ENCODE results near the gene MSLN. TPM values are rescaled to one million over a fixed set of nuclear protein-coding genes. Genes with fewer than 3 reads are reported as not detected.
A peak's percentile ranks its signal among the peaks of the same experiment; 100 is the strongest.

MSLN gene
- total RNA-seq, 4 donors from 2014 or later = 4.6 to 30.8 (median 15.7) TPM

DNA sequence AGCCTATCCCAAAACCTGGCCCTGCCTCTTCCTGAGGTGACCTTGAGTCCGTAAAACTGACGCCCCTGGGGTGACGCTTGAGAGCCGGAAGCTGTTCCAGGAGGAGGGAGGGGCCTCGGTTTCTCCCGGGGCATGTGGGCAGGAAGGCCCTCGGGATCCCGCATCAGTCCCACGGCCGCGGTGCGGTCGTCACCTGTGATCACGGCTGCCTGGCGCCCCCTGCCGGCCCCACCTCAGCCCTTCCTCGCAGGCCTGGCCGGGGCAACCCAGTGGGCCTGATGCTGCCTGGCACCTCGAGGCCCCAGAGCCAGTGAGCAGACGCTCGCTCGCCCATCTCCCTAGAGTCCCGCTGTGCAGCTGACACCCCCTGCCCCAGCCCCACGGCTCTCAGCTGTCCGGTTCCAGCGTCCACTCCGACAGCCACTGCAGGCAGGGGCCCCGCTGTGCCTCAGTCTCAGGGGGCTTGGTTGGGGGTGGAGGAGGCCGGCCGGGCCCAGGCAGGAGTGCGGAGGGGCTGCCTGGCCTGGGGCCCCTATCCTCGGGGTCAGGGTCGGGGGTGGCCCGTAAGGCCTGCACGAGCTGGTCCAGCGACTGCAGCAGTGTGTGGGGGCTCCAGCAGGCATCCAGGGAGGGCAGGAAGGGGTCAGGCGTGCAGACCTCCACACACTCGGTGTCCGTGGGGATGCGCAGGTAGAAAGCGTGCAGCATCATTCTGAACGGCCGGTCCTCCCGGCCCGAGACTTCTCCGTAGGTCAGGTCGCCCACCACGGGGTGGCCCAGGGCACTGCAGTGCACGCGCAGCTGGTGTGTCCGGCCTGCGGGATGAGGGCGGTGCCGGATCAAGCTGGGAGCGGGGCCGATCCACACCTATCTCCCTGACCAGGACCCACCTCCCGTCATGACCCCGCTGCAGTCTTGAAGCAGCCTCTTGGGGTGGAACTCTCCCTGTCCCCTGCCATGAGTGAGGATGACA, 25.3 kb downstream of the MSLN start:
- TF ChIP-seq, protein P1, sequence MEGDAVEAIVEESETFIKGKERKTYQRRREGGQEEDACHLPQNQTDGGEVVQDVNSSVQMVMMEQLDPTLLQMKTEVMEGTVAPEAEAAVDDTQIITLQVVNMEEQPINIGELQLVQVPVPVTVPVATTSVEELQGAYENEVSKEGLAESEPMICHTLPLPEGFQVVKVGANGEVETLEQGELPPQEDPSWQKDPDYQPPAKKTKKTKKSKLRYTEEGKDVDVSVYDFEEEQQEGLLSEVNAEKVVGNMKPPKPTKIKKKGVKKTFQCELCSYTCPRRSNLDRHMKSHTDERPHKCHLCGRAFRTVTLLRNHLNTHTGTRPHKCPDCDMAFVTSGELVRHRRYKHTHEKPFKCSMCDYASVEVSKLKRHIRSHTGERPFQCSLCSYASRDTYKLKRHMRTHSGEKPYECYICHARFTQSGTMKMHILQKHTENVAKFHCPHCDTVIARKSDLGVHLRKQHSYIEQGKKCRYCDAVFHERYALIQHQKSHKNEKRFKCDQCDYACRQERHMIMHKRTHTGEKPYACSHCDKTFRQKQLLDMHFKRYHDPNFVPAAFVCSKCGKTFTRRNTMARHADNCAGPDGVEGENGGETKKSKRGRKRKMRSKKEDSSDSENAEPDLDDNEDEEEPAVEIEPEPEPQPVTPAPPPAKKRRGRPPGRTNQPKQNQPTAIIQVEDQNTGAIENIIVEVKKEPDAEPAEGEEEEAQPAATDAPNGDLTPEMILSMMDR (IDR thresholded peaks at IDR 0.05) = peak; percentile 53 to 69 (median 56)
- TF ChIP-seq POLR2A (IDR thresholded peaks at IDR 0.05) = peak in 1 of 2 donors; percentile 7
- no peaks in the 10 kb centered on the region for H3K36me3 ChIP-seq
- no peaks in the 10 kb centered on the region for H3K9me3 ChIP-seq
- no peak overlapping the region for H3K4me3 ChIP-seq
- H3K27ac ChIP-seq = no peak overlapping the region
- intact Hi-C loops (cut with DNase I; ENCODE audit: low total_unique reads) = no loop called here
- peak; percentile 37 to 44 for DNase-seq
- no peaks in the 10 kb centered on the region for H3K27me3 ChIP-seq
- peaks cover 0 to 14% of the 10 kb centered on the region in 2 donors for H3K4me1 ChIP-seq

DNA sequence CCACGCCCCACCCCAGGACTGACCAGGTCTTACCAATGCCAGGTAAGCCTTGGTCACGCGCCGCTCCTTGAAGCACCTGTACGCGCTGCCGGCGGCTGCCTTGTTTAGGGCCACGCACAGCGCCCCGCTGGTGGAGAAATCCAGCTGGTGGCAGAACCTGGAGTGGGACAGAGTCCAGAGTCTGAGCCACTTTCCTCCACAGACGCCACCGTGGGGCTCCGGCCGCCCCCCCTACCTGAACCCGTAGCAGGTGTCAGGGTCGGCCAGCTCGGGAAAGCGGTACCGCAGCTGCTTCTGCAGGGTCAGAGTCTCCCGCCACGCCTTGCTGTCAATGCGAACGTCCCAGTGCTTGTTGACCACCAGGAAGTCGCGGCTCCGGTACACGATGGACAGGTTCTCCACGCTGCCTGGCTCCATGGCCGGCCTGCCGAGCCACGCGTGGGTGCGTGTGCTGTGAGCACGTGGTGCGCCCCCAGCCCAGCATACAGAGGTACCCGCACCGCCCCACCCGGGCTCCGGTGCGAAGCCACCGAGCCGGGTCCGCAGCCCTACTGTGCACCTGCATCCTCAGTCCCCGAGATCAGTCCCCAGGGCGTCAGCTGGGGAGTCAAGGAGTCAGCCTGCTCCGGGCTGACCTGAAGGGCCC, 26.9 kb downstream of the MSLN start:
- no peaks in the 10 kb centered on the region for H3K36me3 ChIP-seq
- peak overlapping the region; percentile 58 to 67 for H3K4me3 ChIP-seq
- no peak for TF ChIP-seq POLR2A (IDR thresholded peaks at IDR 0.05)
- TF ChIP-seq, protein P1 (IDR thresholded peaks at IDR 0.05) = no peak
- DNase-seq = no peak
- intact Hi-C loops (cut with DNase I; ENCODE audit: low total_unique reads) = no loop called here
- no peaks in the 10 kb centered on the region for H3K27me3 ChIP-seq
- peaks cover 0 to 14% of the 10 kb centered on the region in 2 donors for H3K4me1 ChIP-seq
- peak overlapping the region in 1 of 2 donors; percentile 74 for H3K27ac ChIP-seq
- H3K9me3 ChIP-seq = no peaks in the 10 kb centered on the region

DNA sequence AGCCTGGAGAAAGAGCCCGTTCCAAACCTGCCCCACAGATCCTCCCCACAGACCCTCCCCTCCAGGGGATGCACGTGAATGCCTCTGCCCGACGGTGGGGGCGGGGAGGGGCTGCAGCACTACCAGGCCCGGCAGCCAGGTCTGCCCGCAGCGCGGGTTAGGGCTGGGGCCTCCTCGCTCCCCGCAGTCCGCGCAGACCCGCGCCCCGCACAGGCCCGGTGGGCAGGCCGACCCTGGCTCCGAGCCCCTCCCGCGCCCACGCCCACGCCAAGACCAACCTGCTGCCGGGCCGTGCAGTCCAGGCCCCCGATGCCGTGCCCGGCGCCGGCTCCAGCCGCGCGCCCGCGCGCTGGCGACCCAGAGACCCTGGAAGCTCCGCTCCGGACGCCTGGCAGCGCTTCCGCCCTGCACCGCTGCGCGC, 27.5 kb downstream of the MSLN start, which contains the start of gene RPUSD1:
TSS of gene RPUSD1 (minus strand) at position 404 of the 421 bp plus-strand sequence. CDS start 644 bp downstream, outside the sequence.
- no peak for DNase-seq
- H3K4me1 ChIP-seq = peaks cover 0 to 14% of the 10 kb centered on the region in 2 donors
- intact Hi-C loops (cut with DNase I; ENCODE audit: low total_unique reads) = no loop called here
- no peaks in the 10 kb centered on the region for H3K27me3 ChIP-seq
- peak within 1 kb of the TSS; percentile 56 to 74 for H3K27ac ChIP-seq
- no peaks in the 10 kb centered on the region for H3K36me3 ChIP-seq
- no peaks in the 10 kb centered on the region for H3K9me3 ChIP-seq
- H3K4me3 ChIP-seq = peak within 1 kb of the TSS; percentile 69 to 70
- TF ChIP-seq, protein P1 (IDR thresholded peaks at IDR 0.05) = no peak
- peak in 1 of 2 donors; percentile 13 for TF ChIP-seq POLR2A (IDR thresholded peaks at IDR 0.05)

DNA sequence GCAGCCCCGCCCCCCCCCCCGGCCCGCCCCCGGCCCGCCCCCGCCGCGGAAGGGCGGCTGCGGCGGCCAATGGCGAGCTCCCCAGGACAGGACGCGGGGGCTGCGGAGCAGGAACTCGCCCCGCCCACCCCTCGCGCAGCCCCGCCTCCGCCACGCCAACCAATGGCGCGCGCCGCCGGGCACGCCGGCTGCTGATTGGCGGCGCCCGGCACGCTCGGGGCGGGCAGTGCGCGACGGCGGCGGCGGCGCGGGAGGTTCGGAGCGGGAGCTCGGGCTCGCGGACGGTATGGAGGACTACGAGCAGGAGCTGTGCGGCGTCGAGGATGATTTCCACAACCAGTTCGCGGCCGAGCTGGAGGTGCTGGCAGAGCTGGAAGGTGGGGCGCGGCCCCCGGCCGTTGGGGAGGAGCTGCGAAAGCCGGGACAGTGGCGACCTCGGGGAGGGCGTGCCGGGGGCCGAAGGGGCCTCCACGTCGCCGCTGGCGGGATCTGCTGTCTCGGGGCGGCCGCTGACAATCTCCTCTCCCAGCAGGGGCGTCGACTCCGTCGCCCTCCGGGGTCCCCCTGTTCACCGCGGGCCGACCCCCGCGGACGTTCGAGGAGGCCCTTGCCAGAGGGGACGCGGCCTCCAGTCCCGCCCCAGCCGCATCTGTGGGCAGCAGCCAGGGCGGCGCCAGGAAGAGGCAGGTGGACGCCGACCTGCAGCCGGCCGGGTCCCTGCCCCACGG, 28.0 kb downstream of the MSLN start, which contains the start of gene CHTF18:
TSS of gene CHTF18 (plus strand) at position 222 of the 728 bp plus-strand sequence. CDS start at position 287, 65 bp downstream.
- intact Hi-C loops (cut with DNase I; ENCODE audit: low total_unique reads) = no loop called here
- DNase-seq = peak; percentile 91 to 94
- H3K27ac ChIP-seq = peak within 1 kb of the TSS; percentile 56 to 74

More for the DNA sequence above, 28.0 kb downstream of the MSLN start, which contains the start of gene CHTF18:
- TF ChIP-seq, protein P1 (IDR thresholded peaks at IDR 0.05) = no peak
- peak in 1 of 2 donors; percentile 22 for TF ChIP-seq POLR2A (IDR thresholded peaks at IDR 0.05)
- Histone ChIP-seq H3K4me1 (peaks cover 0 to 14% of the 10 kb centered on the region in 2 donors), H3K4me3 (peak within 1 kb of the TSS; percentile 69 to 70), H3K9me3 (no peaks in the 10 kb centered on the region), H3K27me3 (no peaks in the 10 kb centered on the region), H3K36me3 (no peaks in the 10 kb centered on the region)

Measured in uterus (tissue), 4 donors.